Renal pelvis (tissue), 4 donors: ENCODE measurements around the gene MGME1. TPM values are rescaled to one million over a fixed set of nuclear protein-coding genes. Genes with fewer than 3 reads are reported as not detected.

ENCODE experiments used
- DNase-seq: peaks from one replicate; pipeline ENCODE4 v3.0.0-alpha.2; 2013
- polyA plus RNA-seq, 3 donors: library from polyadenylated mRNA; unstranded; fragments of 120-200 nt; gene quantifications; one replicate each; pipeline ENCODE4 v1.2.1, GENCODE V29; 2013; ENCODE audit not compliant: insufficient read length in 3 of 3

The MGME1 gene
- polyA plus RNA-seq, 3 donors = 38.9 to 47.0 (median 46.7) TPM

- DNase-seq = peak; percentile 71
These were observed 31.8 kb upstream of the MGME1 start for GRCh38 chr20:17936761-17937732.

DNA sequence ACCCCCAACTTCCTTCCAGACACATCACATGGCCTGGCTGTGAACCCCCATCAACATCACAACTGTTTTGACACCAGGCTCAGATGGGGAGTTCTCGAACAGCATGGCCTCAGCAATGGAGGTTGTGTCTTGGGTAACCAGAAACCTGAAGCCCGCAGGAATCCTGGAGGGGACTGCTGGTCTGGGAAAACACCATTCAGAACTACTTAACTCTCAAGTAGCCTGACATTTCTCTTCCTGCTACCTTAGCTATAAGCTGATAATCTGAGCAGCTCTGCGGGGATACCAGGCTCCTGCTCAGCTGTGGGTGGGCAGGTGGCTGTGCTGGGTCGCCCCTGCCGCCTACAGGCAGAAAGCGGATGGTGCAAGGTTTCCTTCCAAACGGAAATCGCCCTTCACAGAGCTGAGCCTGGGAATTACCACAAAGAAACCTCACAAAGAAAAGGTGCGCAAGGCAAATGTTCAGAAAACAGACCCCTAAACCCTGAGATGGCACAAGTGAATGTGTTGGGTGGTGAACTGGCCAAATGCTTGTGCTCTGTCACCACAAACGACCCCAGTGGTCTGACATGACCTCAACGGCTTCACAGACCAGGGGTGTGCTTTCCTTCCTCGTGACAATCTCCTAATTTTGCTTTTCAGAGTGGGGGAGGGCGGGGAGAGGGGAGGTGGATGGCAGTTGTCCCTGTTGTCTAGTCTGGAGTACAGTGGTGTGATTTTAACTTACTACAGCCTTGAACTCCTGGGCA lies 29.8 kb upstream of the MGME1 start:
- DNase-seq = peak; percentile 70

GRCh38 chr20:17939622-17940223 lies 29.1 kb upstream of the MGME1 start:
- no peak for DNase-seq

- no peak for DNase-seq
These were observed 28.4 kb upstream of the MGME1 start for GRCh38 chr20:17940224-17940971.

- no peak for DNase-seq
These were observed 27.6 kb upstream of the MGME1 start for GRCh38 chr20:17941087-17941825.

DNA sequence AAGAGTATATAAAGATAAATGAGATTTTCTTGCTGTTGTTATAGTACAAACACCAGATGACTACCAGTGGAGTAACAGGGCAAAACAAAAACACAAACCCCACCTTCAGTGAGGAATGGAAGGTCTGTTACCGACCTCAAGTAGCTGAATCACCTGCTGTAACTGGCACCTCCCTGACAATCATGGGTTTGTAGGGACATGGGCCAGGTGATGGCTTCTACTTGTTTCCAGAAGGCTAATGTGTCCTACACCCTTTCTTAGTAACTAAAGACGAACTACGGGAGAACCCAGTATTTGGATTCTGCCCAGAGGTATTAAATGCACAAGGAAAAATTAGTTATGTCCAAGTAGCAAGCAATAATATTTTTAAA lies 27.0 kb upstream of the MGME1 start:
- no peak for DNase-seq

DNA sequence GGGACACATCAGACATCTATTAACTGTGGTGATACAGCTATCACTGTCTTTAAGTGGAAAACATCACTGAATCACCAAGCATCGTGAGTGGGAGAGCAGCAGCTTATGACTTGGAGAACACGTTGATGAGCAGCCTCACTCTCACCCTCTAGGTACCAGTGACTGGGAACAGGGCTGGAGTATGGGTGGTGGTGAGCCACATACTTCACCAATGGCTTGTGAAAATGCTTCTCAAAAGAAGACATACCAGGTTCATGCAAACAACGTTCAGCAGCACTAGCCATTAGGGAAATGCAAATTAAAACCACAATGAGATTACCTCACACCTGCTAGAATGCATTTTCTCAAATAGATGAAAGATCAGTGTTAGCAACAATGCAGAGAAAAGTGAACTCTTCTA lies 25.5 kb upstream of the MGME1 start:
- no peak for DNase-seq

DNA sequence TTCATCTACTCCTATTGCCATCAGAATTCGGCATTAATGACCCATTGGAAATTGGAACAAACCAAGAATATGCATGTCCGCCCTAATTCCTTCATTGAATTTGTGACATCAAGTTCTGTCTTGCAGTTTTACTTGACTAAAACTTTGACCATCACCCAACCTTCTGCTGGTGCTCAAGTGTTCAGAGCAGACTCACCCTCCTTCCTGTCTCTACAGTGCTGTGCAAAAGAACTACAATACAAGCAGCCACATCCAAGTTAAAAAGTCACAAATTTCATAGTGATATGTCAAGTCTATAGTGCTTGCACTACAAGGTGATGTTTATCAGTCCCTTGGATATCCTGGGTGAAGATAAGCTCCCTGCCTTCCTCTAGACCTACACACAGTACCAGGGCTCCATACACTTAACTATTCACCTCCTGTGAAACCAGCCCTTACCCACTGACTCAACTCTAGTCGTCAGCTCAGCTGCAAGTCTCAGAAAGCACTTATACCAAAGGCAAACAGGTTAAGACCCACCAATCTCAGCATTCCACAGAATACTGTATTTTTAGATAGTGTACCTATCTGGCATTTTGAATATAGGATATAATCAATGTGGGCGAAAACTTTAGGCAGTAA lies 23.9 kb upstream of the MGME1 start:
- no peak for DNase-seq

- DNase-seq = no peak
These were observed 22.8 kb upstream of the MGME1 start for GRCh38 chr20:17946040-17946439.

GRCh38 chr20:17946572-17947473 lies 22.0 kb upstream of the MGME1 start:
- no peak for DNase-seq

DNA sequence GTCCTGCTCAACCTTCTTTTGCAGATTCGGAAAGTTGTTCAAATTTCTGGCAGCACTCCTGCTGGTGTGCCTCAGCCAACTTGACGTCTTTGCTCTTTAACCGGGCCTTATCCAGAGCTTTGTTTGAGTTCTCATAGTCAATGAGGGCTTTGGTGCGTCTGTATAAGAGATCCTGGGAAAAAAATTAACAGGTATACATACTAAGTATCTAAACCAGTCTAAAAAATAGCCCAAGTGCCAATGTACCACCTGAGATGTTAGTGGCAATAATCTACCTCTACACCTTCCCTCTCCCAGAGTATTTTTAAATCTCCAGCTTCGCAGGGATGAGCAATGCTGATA lies 21.4 kb upstream of the MGME1 start:
- no peak for DNase-seq

GRCh38 chr20:17948442-17948841 lies 20.4 kb upstream of the MGME1 start:
- DNase-seq = no peak

- DNase-seq = no peak
These were observed 18.9 kb upstream of the MGME1 start for GRCh38 chr20:17949899-17950298.

DNA sequence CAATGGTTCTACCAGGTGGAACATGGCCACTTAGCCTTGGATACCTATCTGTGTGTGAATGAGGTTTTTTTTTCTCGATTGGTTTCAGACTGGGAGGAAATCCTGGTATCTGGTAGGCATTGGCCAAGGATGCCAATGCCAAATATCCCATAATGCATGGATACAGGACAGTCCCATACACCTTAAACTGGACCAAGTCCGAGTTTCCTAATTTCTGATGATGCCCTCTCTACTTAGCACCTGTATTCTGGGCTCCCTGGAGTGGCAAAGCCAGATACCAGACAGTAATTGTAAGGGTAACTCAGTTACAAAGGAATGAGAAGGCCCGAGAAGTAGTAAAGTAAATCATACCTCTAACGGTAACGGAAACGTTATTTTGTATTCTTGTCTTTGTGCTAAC lies 18.1 kb upstream of the MGME1 start:
- no peak for DNase-seq

GRCh38 chr20:17951323-17951722 lies 17.5 kb upstream of the MGME1 start:
- no peak for DNase-seq

DNA sequence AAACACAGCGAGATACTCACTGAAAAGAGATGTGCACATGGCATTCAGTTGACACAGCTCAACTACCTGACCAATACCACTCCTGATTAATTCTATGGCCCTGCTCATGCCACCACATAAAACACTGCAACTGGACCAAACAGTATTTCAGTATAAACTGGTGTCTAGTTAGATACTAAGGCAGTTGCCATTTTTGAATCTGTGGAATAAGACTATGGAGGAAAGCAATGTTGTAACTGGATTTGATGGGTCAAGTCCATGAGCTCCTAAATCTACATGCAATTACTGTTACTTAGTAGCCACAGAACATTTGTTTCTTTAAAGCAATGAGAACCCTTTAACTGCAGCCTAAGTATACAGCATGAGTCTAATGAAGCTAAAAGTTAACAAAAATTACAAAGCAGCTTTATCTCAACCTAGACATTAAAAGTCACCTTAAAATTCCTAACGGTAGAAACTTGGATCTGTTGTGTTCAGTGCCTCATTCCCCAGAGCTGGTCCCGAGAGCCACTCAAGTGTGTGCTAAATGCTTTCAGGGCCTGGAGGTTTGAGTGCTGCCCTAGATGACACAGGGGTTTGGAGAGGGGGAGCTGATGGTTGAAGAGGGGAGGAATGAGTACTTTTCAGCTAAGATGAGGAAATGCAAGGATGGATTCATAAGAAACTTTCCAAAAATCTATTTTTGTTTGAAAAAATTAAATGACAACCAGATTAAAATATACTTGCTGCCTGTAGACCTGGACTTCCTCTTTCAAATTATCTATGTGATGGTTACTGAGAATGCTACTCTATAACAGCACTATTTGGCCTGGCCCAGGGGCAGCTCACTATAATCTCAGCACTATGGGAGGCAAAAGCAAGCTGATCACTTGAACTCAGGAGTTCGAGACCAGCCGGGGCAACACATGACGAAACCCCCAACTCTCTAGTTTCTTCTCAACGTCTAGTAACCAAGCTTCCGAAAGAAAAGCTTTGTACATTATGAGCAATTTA lies 15.8 kb upstream of the MGME1 start:
- no peak for DNase-seq

DNA sequence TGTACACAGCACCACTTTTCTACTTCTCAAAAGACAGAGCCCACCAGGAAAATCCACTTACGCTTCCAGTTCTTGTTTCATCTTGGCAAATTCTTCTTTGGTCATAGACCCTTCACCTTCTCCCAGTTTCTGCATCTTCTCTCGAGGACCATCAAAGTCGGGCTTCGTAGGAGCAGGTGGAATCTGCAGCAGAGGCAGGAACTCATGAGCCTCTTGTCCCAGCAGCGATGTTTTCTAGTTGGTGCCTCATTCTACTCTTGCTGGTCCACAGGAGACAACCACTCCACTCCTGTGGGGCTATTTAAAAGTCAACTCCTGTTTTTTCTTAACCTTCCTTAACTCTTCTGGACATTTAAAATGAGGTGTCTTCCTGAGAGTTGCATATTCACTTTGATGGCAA lies 14.9 kb upstream of the MGME1 start:
- no peak for DNase-seq

DNA sequence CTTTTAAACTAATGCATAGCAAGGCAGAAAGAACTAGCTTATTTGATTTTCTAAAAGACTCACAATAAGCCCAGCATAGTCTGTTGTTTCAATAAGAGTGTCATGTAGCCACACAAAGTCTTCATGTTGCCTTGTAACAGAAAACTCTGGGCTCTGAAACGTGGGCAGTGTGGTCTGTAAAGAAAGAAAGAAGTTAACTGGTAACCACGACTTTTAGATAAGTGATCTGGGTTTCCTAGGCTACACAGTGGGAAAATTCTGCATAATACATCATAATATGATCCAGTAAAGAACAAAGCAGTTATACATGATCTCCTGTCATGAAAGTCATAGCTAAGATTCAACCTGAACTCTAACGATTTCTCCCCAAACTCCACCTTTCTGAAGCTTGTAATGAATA lies 13.5 kb upstream of the MGME1 start:
- no peak for DNase-seq
